Measurements from ENCODE around the gene SOSTDC1.
A peak's percentile ranks its signal among the peaks of the same experiment; 100 is the strongest.
"Not testable (repeated sequence)": the region's sequence is repeated elsewhere in the genome, so short reads cannot be mapped to it uniquely, and the experiment has no call there.

Gene SOSTDC1

GRCh38 chr7:16460789-16461493, 4.6 kb downstream of the SOSTDC1 start:
- DNase-seq, result no peak

GRCh38 chr7:16456303-16456702, 9.2 kb downstream of the SOSTDC1 start:
- not testable (repeated sequence) for DNase-seq

- DNase-seq, result no peak
Measured at GRCh38 chr7:16455591-16455990, 9.9 kb downstream of the SOSTDC1 start.

- no peak for DNase-seq
Measured at GRCh38 chr7:16450366-16450765, 15.2 kb downstream of the SOSTDC1 start.

GRCh38 chr7:16447876-16448275, 17.7 kb downstream of the SOSTDC1 start:
- no peak for DNase-seq

- DNase-seq, result no peak
Measured at GRCh38 chr7:16446508-16446907, 19.0 kb downstream of the SOSTDC1 start.

GRCh38 chr7:16443871-16444270, 21.7 kb downstream of the SOSTDC1 start:
- not testable (repeated sequence) for DNase-seq

- no peak for DNase-seq
Measured at GRCh38 chr7:16438988-16439387, 26.6 kb downstream of the SOSTDC1 start.

- no peak for DNase-seq
Measured at GRCh38 chr7:16436306-16436705, 29.2 kb downstream of the SOSTDC1 start.

- no peak for DNase-seq
Measured at GRCh38 chr7:16433568-16434122, 31.9 kb downstream of the SOSTDC1 start.

- no peak for DNase-seq
Measured at GRCh38 chr7:16432425-16432731, 33.2 kb downstream of the SOSTDC1 start.

GRCh38 chr7:16431646-16432424, 33.7 kb downstream of the SOSTDC1 start:
- DNase-seq, result peak; percentile 48

- DNase-seq, result no peak
Measured at GRCh38 chr7:16430133-16430532, 35.4 kb downstream of the SOSTDC1 start.

GRCh38 chr7:16428672-16429071, 36.9 kb downstream of the SOSTDC1 start:
- no peak for DNase-seq

- DNase-seq, result no peak
Measured at GRCh38 chr7:16428182-16428581, 37.4 kb downstream of the SOSTDC1 start.

GRCh38 chr7:16423761-16424160, 41.8 kb downstream of the SOSTDC1 start:
- no peak for DNase-seq

GRCh38 chr7:16422917-16423316, 42.6 kb downstream of the SOSTDC1 start:
- no peak for DNase-seq

GRCh38 chr7:16422103-16422435, 43.5 kb downstream of the SOSTDC1 start:
- no peak for DNase-seq

GRCh38 chr7:16421333-16422102, 44.0 kb downstream of the SOSTDC1 start, which contains the start of gene CRPPA:
Gene CRPPA (minus strand): TSS chr7:16421538. CDS start chr7:16421322, 216 bp downstream.
- DNase-seq, result peak; percentile 37

- DNase-seq, result peak; percentile 87
Measured at GRCh38 chr7:16420649-16421332, 44.7 kb downstream of the SOSTDC1 start.

GRCh38 chr7:16420329-16420648, 45.2 kb downstream of the SOSTDC1 start:
- no peak for DNase-seq

GRCh38 chr7:16419859-16420258, 45.7 kb downstream of the SOSTDC1 start:
- no peak for DNase-seq

- DNase-seq, result no peak
Measured at GRCh38 chr7:16419126-16419525, 46.4 kb downstream of the SOSTDC1 start.

All from CD4-positive, alpha-beta T cell treated with Interleukin-12 subunit alpha and Interleukin-12 subunit beta, for 1 hour (primary cell).